GM23338 (cell line): ENCODE results near the gene SH3RF3. TPM values are rescaled to one million over a fixed set of nuclear protein-coding genes. Genes with fewer than 3 reads are reported as not detected.

Source experiments
- ATAC-seq: fragments of 200-7000 bp; cut with Tn5 transposase; 3 replicates; pipeline ENCODE4 v1.9.1; 2020
- DNase-seq: peaks from one replicate; pipeline ENCODE4 v3.0.0-alpha.2; 2015; ENCODE audit warnings: low spot score
- H2AFZ ChIP-seq: fragments of 200-600 bp; sonication (generic); 2 replicates; pipeline ENCODE4 v1.8.0; 2016; ENCODE audit warnings: antibody characterized with exemption, mild to moderate bottlenecking, moderate library complexity
- H3F3A ChIP-seq: fragments of 200-600 bp; sonication (generic); replicated peaks from 2 replicates; pipeline ENCODE4 v1.8.0; 2017; ENCODE audit warnings: antibody characterized with exemption, mixed run types, low read depth
- H3K27ac ChIP-seq: fragments of 200-600 bp; sonication (generic); 2 replicates; pipeline ENCODE4 v1.6.1; 2016; ENCODE audit warnings: low read depth
- H3K27me3 ChIP-seq: fragments of 200-600 bp; sonication (generic); 2 replicates; pipeline ENCODE4 v1.8.0; 2016; ENCODE audit warnings: mild to moderate bottlenecking, mixed run types, moderate library complexity; ENCODE audit not compliant: insufficient read depth
- H3K36me3 ChIP-seq: fragments of 200-600 bp; sonication (generic); 2 replicates; pipeline ENCODE4 v1.8.0; 2016; ENCODE audit warnings: mild to moderate bottlenecking; ENCODE audit not compliant: insufficient read depth
- H3K4me1 ChIP-seq: fragments of 200-600 bp; sonication (generic); 2 replicates; pipeline ENCODE4 v1.8.0; 2016; ENCODE audit warnings: mild to moderate bottlenecking, moderate library complexity; ENCODE audit not compliant: insufficient read depth
- H3K4me2 ChIP-seq: fragments of 200-600 bp; sonication (generic); 2 replicates; pipeline ENCODE4 v1.7.1; 2017; ENCODE audit warnings: mixed run types
- H3K4me3 ChIP-seq: fragments of 200-600 bp; sonication (generic); 2 replicates; pipeline ENCODE4 v1.6.1; 2016; ENCODE audit warnings: mixed run types
- H3K79me2 ChIP-seq: fragments of 200-600 bp; sonication (generic); replicated peaks from 2 replicates; pipeline ENCODE4 v1.8.0; 2017; ENCODE audit warnings: mild to moderate bottlenecking; ENCODE audit not compliant: insufficient read depth
- H3K9me2 ChIP-seq: fragments of 200-600 bp; sonication (generic); 2 replicates; pipeline ENCODE4 v1.8.0; 2017; ENCODE audit not compliant: insufficient read depth
- H4K20me1 ChIP-seq: fragments of 200-600 bp; sonication (generic); replicated peaks from 2 replicates; pipeline ENCODE4 v1.8.0; 2017; ENCODE audit warnings: mild to moderate bottlenecking; ENCODE audit not compliant: insufficient read depth
- H3K27ac Mint-ChIP-seq: 2 replicates; pipeline ENCODE4 v1.8.0; 2020; ENCODE audit warnings: inconsistent platforms, mild to moderate bottlenecking, moderate library complexity, mixed read lengths
- H3K27me3 Mint-ChIP-seq: 3 replicates; pipeline ENCODE4 v1.8.0; 2022; ENCODE audit warnings: low read depth, mild to moderate bottlenecking, moderate library complexity, mixed read lengths, inconsistent platforms; ENCODE audit not compliant: insufficient read depth, poor library complexity
- H3K36me3 Mint-ChIP-seq: 3 replicates; pipeline ENCODE4 v1.8.0; 2021; ENCODE audit warnings: low read depth, mild to moderate bottlenecking, inconsistent platforms, moderate library complexity, mixed read lengths
- H3K4me1 Mint-ChIP-seq: 3 replicates; pipeline ENCODE4 v1.8.0; 2020; ENCODE audit warnings: mild to moderate bottlenecking, inconsistent platforms, mixed read lengths
- H3K4me3 Mint-ChIP-seq: 3 replicates; pipeline ENCODE4 v1.8.0; 2021; ENCODE audit warnings: moderate library complexity, mild to moderate bottlenecking, inconsistent platforms, mixed read lengths
- H3K9me3 Mint-ChIP-seq: 3 replicates; pipeline ENCODE4 v1.8.0; 2020; ENCODE audit warnings: moderate library complexity, mild to moderate bottlenecking, inconsistent platforms, mixed read lengths
- CREB1 ChIP-seq: fragments of 250-450 bp; sonication (Bioruptor Pico); IDR thresholded peaks from 2 replicates; pipeline ENCODE4 v1.5.0; 2020; ENCODE audit warnings: low read depth, mild to moderate bottlenecking, moderate library complexity
- CTCF ChIP-seq, 2 experiments: fragments of 200-600 bp in 1 of 2; sonication (generic) in 1 of 2; conservative IDR thresholded peaks; 2 replicates each; pipeline versions ENCODE4 v1.5.1 to v1.6.1; 2016 to 2017; ENCODE audit warnings: antibody characterized with exemption in 2 of 2, low read depth in 2 of 2, mild to moderate bottlenecking in 2 of 2, moderate library complexity in 1 of 2
- ETS1 ChIP-seq: IDR thresholded peaks from 2 replicates; pipeline ENCODE4 v1.6.1; 2016; ENCODE audit warnings: antibody characterized with exemption
- EZH2 ChIP-seq: fragments of 200-600 bp; sonication (generic); IDR thresholded peaks from one replicate; pipeline ENCODE4 v1.8.0; 2017; ENCODE audit warnings: antibody characterized with exemption, mild to moderate bottlenecking, low read depth; ENCODE audit not compliant: unreplicated experiment
- EZH2phosphoT487 ChIP-seq: fragments of 200-600 bp; sonication (generic); IDR thresholded peaks from one replicate; pipeline ENCODE4 v1.8.1; 2018; ENCODE audit warnings: antibody characterized with exemption; ENCODE audit not compliant: unreplicated experiment
- JUNB ChIP-seq: IDR thresholded peaks from one replicate; pipeline ENCODE4 v1.6.1; 2016; ENCODE audit warnings: antibody characterized with exemption; ENCODE audit not compliant: unreplicated experiment
- STAT1 ChIP-seq: IDR thresholded peaks from one replicate; pipeline ENCODE4 v1.6.1; 2016; ENCODE audit warnings: antibody characterized with exemption; ENCODE audit not compliant: unreplicated experiment
- ZNF114 ChIP-seq: fragments of 250-450 bp; sonication (Bioruptor Pico); IDR thresholded peaks from 2 replicates; pipeline ENCODE4 v1.5.0; 2020; ENCODE audit warnings: mild to moderate bottlenecking, moderate library complexity
- ZNF331 ChIP-seq: fragments of 250-450 bp; sonication (Bioruptor Pico); IDR thresholded peaks from 2 replicates; pipeline ENCODE4 v1.5.0; 2020; ENCODE audit warnings: low read depth, mild to moderate bottlenecking, moderate library complexity
- ZNF462 ChIP-seq: fragments of 250-450 bp; sonication (Bioruptor Pico); IDR thresholded peaks from 2 replicates; pipeline ENCODE4 v1.5.0; 2020; ENCODE audit warnings: mild to moderate bottlenecking, moderate library complexity
- polyA plus RNA-seq: library from polyadenylated mRNA; unstranded; fragments of >200 nt; fragmentation: Nextera tagmentation; extraction: Ambion mirVana; gene quantifications from 2 replicates; pipeline ENCODE4 v1.2.1, GENCODE V29; 2016
- total RNA-seq: library from RNA; depleted of rRNA; stranded (reverse); fragments of >200 nt; shearing (Covaris generic); gene quantifications from 2 replicates; pipeline ENCODE4 v1.2.3, GENCODE V29; 2014

SH3RF3 gene
- total and polyA plus RNA-seq, 2 experiments from 2014 or later: 0.11 to 0.63 TPM

- H3K4me1 ChIP-seq: no peaks in the 10 kb centered on the region
- H3K36me3 ChIP-seq: no peaks in the 10 kb centered on the region
- peaks cover 2% of the 10 kb centered on the region; the same call in 1 of the 3 replicates for H3K36me3 Mint-ChIP-seq
- H3K27ac ChIP-seq: no peak overlapping the region
- no peaks in the 10 kb centered on the region for H4K20me1 ChIP-seq
- H3K9me2 ChIP-seq: no peaks in the 10 kb centered on the region
- no peak for ATAC-seq
- peaks cover 10% of the 10 kb centered on the region for H3K27me3 Mint-ChIP-seq
- no peak overlapping the region for H3K4me3 ChIP-seq
- H3K27me3 ChIP-seq: no peaks in the 10 kb centered on the region
- no peak overlapping the region for H2AFZ ChIP-seq
- peaks cover 17% of the 10 kb centered on the region for H3K4me1 Mint-ChIP-seq
- H3K4me3 Mint-ChIP-seq: no peak overlapping the region
- DNase-seq: no peak
- H3K9me3 Mint-ChIP-seq: peaks cover 13% of the 10 kb centered on the region; the same call in 2 of the 3 replicates
- H3K4me2 ChIP-seq: no peak overlapping the region
- H3F3A ChIP-seq: no peaks in the 10 kb centered on the region
- H3K79me2 ChIP-seq: no peaks in the 10 kb centered on the region
- no peak overlapping the region for H3K27ac Mint-ChIP-seq
- TF ChIP-seq JUNB: no peak
- no peak for TF ChIP-seq ZNF114 (CRISPR knock-in tag)
- no peak for TF ChIP-seq ETS1
- no peak for TF ChIP-seq CTCF (conservative IDR thresholded peaks at IDR 0.05; ENCODE audit: low read depth in 2 of 2)
- TF ChIP-seq STAT1: no peak
- no peak for TF ChIP-seq EZH2phosphoT487
- no peak for TF ChIP-seq EZH2
- no peak for TF ChIP-seq CREB1
- no peak for TF ChIP-seq ZNF331 (CRISPR knock-in tag)
Measured at GRCh38 chr2:109337221-109337620, 208.2 kb downstream of the SH3RF3 start.

- Histone ChIP-seq H3K79me2 (no peaks in the 10 kb centered on the region), H3K4me1 (no peaks in the 10 kb centered on the region), H2AFZ (no peak overlapping the region), H4K20me1 (no peaks in the 10 kb centered on the region), H3F3A (no peaks in the 10 kb centered on the region), H3K9me2 (no peaks in the 10 kb centered on the region), H3K4me3 (no peak overlapping the region), H3K27me3 (no peaks in the 10 kb centered on the region), H3K36me3 (no peaks in the 10 kb centered on the region), H3K27ac (no peak overlapping the region), H3K4me2 (no peak overlapping the region)
- ATAC-seq: no peak
- peaks cover 13% of the 10 kb centered on the region; the same call in 2 of the 3 replicates for H3K9me3 Mint-ChIP-seq
- peaks cover 2% of the 10 kb centered on the region; the same call in 1 of the 3 replicates for H3K36me3 Mint-ChIP-seq
- no peak for DNase-seq
- H3K27me3 Mint-ChIP-seq: peaks cover 14% of the 10 kb centered on the region
- H3K4me3 Mint-ChIP-seq: no peak overlapping the region
- no peak overlapping the region for H3K27ac Mint-ChIP-seq
- 0 out of 3 replicates have a peak, but pooled peaks cover 4% of the 10 kb centered on the region for H3K4me1 Mint-ChIP-seq
- TF ChIP-seq EZH2 (no peak), JUNB (no peak), ZNF114 (CRISPR knock-in tag) (no peak), ZNF462 (CRISPR knock-in tag) (no peak)
Measured at GRCh38 chr2:109339519-109339966, 210.5 kb downstream of the SH3RF3 start.
